Naive thymus-derived CD4-positive, alpha-beta T cell (primary cell): ENCODE results near the gene RIPOR3. TPM values are rescaled to one million over a fixed set of nuclear protein-coding genes. Genes with fewer than 3 reads are reported as not detected.

Source experiments
- ATAC-seq: fragments of 150-1000 bp; cut with Tn5 transposase; 2 replicates; pipeline ENCODE4 v1.10.0; 2021; ENCODE audit warnings: mild to moderate bottlenecking, moderate library complexity
- CTCF ChIA-PET: fragments of 350-600 bp; sonication (Branson Sonifier 250); formaldehyde crosslinking; loops from one replicate; lab custom pipeline; 2021; ENCODE audit warnings: antibody characterized with exemption; lab: Charles Lee
- POLR2A ChIA-PET: fragments of 350-600 bp; sonication (Branson Sonifier 250); formaldehyde crosslinking; loops from one replicate; lab custom pipeline; 2021; ENCODE audit warnings: antibody characterized with exemption, inconsistent platforms; lab: Charles Lee
- DNase-seq, 9 donors: peaks; one replicate each; pipeline versions ENCODE4 v3.0.0 to v3.0.0-alpha.2; 2020 to 2022; ENCODE audit warnings: mixed read lengths in 1 of 9
- H3K27ac ChIP-seq: one replicate; pipeline ENCODE4 v1.7.0; 2013; ENCODE audit warnings: mild to moderate bottlenecking, low read depth, low read length, moderate library complexity
- H3K27me3 ChIP-seq, 2 donors: one replicate each; pipeline ENCODE4 v1.7.0; 2013; ENCODE audit warnings: low read length in 2 of 2, mild to moderate bottlenecking in 2 of 2, moderate library complexity in 2 of 2; ENCODE audit not compliant: control insufficient read depth in 2 of 2, insufficient read depth in 2 of 2
- H3K36me3 ChIP-seq, 3 experiments: 1 replicate in 2 of 3; 2 replicates in 1 of 3; pipeline ENCODE4 v1.7.0; 2013; ENCODE audit warnings: low read length in 3 of 3, mild to moderate bottlenecking in 3 of 3, moderate library complexity in 1 of 3; ENCODE audit not compliant: insufficient read depth in 3 of 3, control insufficient read depth in 2 of 3
- H3K4me1 ChIP-seq, 2 donors: one replicate each; pipeline ENCODE4 v1.7.0; 2013; ENCODE audit warnings: low read length in 2 of 2, mild to moderate bottlenecking in 2 of 2, moderate library complexity in 1 of 2; ENCODE audit not compliant: control insufficient read depth in 2 of 2, insufficient read depth in 2 of 2
- H3K4me3 ChIP-seq: 2 replicates; pipeline ENCODE4 v1.7.0; 2013; ENCODE audit warnings: mild to moderate bottlenecking, low read length
- H3K9me3 ChIP-seq, 3 experiments: 1 replicate in 2 of 3; 2 replicates in 1 of 3; pipeline ENCODE4 v1.7.0; 2013; ENCODE audit warnings: low read length in 3 of 3; ENCODE audit not compliant: control insufficient read depth in 2 of 3
- H3K27ac Mint-ChIP-seq, 9 donors: one replicate each; pipeline ENCODE4 v1.8.0; 2020 to 2022; ENCODE audit warnings: mixed read lengths in 9 of 9, mild to moderate bottlenecking in 8 of 9, moderate library complexity in 5 of 9, inconsistent platforms in 2 of 9
- H3K27me3 Mint-ChIP-seq, 5 donors: one replicate each; pipeline ENCODE4 v1.8.0; 2021 to 2022; ENCODE audit warnings: mixed read lengths in 5 of 5, mild to moderate bottlenecking in 1 of 5
- H3K36me3 Mint-ChIP-seq, 5 donors: one replicate each; pipeline ENCODE4 v1.8.0; 2020 to 2022; ENCODE audit warnings: mixed read lengths in 5 of 5, mild to moderate bottlenecking in 3 of 5, inconsistent platforms in 1 of 5
- H3K4me1 Mint-ChIP-seq, 7 donors: one replicate each; pipeline ENCODE4 v1.8.0; 2020 to 2022; ENCODE audit warnings: mixed read lengths in 7 of 7, mild to moderate bottlenecking in 3 of 7, inconsistent platforms in 1 of 7
- H3K4me3 Mint-ChIP-seq, 10 donors: one replicate each; pipeline ENCODE4 v1.8.0; 2020 to 2022; ENCODE audit warnings: mild to moderate bottlenecking in 10 of 10, mixed read lengths in 10 of 10, moderate library complexity in 6 of 10, inconsistent platforms in 2 of 10
- H3K9me3 Mint-ChIP-seq, 11 donors: one replicate each; pipeline ENCODE4 v1.8.0; 2020 to 2022; ENCODE audit warnings: mixed read lengths in 11 of 11, mild to moderate bottlenecking in 4 of 11, inconsistent platforms in 1 of 11, moderate library complexity in 1 of 11
- intact Hi-C, 2 donors: fragments of 100-400 bp; cut with micrococcal nuclease; formaldehyde crosslinking; loops; one replicate each; pipeline ENCODE4 v1.15.1; 2023
- polyA plus RNA-seq, 2 donors: library from polyadenylated mRNA; unstranded; fragments of 300-500 nt; fragmentation: Illumina TruSeq; gene quantifications; one replicate each; pipeline ENCODE4 v1.2.3, GENCODE V29; 2021
- total RNA-seq, 6 experiments: library from RNA in 5 of 6; stranded (reverse) in 5 of 6; gene quantifications; 1 replicate in 5 of 6; 2 replicates in 1 of 6; pipeline ENCODE4 v1.2.3 and lab custom pipeline; 2021 to 2026

Gene RIPOR3
- total and polyA plus RNA-seq, 7 experiments from 2014 or later: 0.27 to 1.7 (median 0.80) TPM; not detected in 3

- Mint-ChIP-seq H3K36me3 (peaks cover 20 to 53% (median 22%) of the 10 kb centered on the region in 5 donors), H3K4me3 (no peak overlapping the region), H3K27ac (peak overlapping the region in 6 of 9 donors; percentile 21 to 68 (median 52)), H3K4me1 (peaks cover 44 to 75% (median 61%) of the 10 kb centered on the region in 7 donors), H3K9me3 (no peaks in the 10 kb centered on the region), H3K27me3 (no peaks in the 10 kb centered on the region)
- Histone ChIP-seq H3K4me1 (peaks cover 7 to 11% of the 10 kb centered on the region in 2 donors), H3K27me3 (no peaks in the 10 kb centered on the region), H3K36me3 (peaks cover 8 to 71% (median 19%) of the 10 kb centered on the region in 3 experiments), H3K4me3 (no peak overlapping the region), H3K9me3 (no peaks in the 10 kb centered on the region), H3K27ac (no peak overlapping the region)
- intact Hi-C loops: no loop called here
- DNase-seq (no peak), ATAC-seq (no peak)
- POLR2A ChIA-PET: interaction anchor here (1.2 to 5.6 kb wide), 2 partner anchors 11 to 54 kb away, joined by 3 to 24 read pairs; partner anchors contain the start of gene PTPN1
- CTCF ChIA-PET: interaction anchor here (0.8 to 1.1 kb wide), 2 partner anchors 52 to 61 kb away, joined by 4 read pairs; no protein-coding TSS in a partner anchor
These were observed 126.0 kb downstream of the RIPOR3 start for GRCh38 chr20:50565383-50565782.

- Mint-ChIP-seq H3K27me3 (no peaks in the 10 kb centered on the region), H3K4me1 (peaks cover 40 to 72% (median 56%) of the 10 kb centered on the region in 7 donors), H3K27ac (peak overlapping the region in 7 of 9 donors; percentile 14 to 81 (median 59)), H3K4me3 (no peak overlapping the region), H3K9me3 (no peaks in the 10 kb centered on the region), H3K36me3 (peaks cover 13 to 43% (median 20%) of the 10 kb centered on the region in 5 donors)
- H3K4me1 ChIP-seq: peaks cover 0 to 3% of the 10 kb centered on the region in 2 donors
- no peak overlapping the region for H3K4me3 ChIP-seq
- ATAC-seq (no peak), DNase-seq (no peak)
- H3K27me3 ChIP-seq: no peaks in the 10 kb centered on the region
- no peak overlapping the region for H3K27ac ChIP-seq
- POLR2A ChIA-PET: interaction anchor here (5.6 kb wide), 1 partner anchor 52 kb away, joined by 24 read pairs; the partner anchor contains the start of gene PTPN1
- CTCF ChIA-PET: interaction anchor here (0.9 to 2.3 kb wide), 2 partner anchors 12 to 14 kb away, joined by 3 to 5 read pairs; no protein-coding TSS in a partner anchor
- no peaks in the 10 kb centered on the region for H3K9me3 ChIP-seq
- intact Hi-C loops: no loop called here
- H3K36me3 ChIP-seq: peaks cover 8 to 63% (median 19%) of the 10 kb centered on the region in 3 experiments
These were observed 128.0 kb downstream of the RIPOR3 start for GRCh38 chr20:50563133-50563944.

- no peak overlapping the region for H3K4me3 Mint-ChIP-seq
- ChIA-PET CTCF (interaction anchor here (2.3 kb wide), 1 partner anchor 13 kb away, joined by 5 read pairs; no protein-coding TSS in a partner anchor), POLR2A (interaction anchor here (0.6 to 5.6 kb wide), 2 partner anchors 41 to 51 kb away, joined by 3 to 24 read pairs; partner anchors contain the start of gene PTPN1)
- Histone ChIP-seq H3K27ac (no peak overlapping the region), H3K9me3 (no peaks in the 10 kb centered on the region), H3K4me1 (peaks cover 0 to 3% of the 10 kb centered on the region in 2 donors), H3K4me3 (no peak overlapping the region), H3K27me3 (no peaks in the 10 kb centered on the region), H3K36me3 (peaks cover 8 to 58% (median 19%) of the 10 kb centered on the region in 3 experiments)
- DNase-seq (no peak), ATAC-seq (no peak)
- H3K9me3 Mint-ChIP-seq: no peaks in the 10 kb centered on the region
- peaks cover 9 to 41% (median 25%) of the 10 kb centered on the region in 5 donors for H3K36me3 Mint-ChIP-seq
- intact Hi-C loops: no loop called here
- H3K4me1 Mint-ChIP-seq: peaks cover 36 to 67% (median 52%) of the 10 kb centered on the region in 7 donors
- no peaks in the 10 kb centered on the region for H3K27me3 Mint-ChIP-seq
- peak overlapping the region in 8 of 9 donors; percentile 5 to 81 (median 40) for H3K27ac Mint-ChIP-seq
These were observed 129.1 kb downstream of the RIPOR3 start for GRCh38 chr20:50562262-50562701.

- POLR2A ChIA-PET: interaction anchor here (0.6 to 5.6 kb wide), 3 partner anchors 12 to 50 kb away, joined by 3 to 24 read pairs (median 4); partner anchors contain the start of gene PTPN1
- H3K36me3 ChIP-seq: peaks cover 8 to 54% (median 19%) of the 10 kb centered on the region in 3 experiments
These were observed 129.8 kb downstream of the RIPOR3 start for GRCh38 chr20:50561379-50562078.

GRCh38 chr20:50560867-50561266 lies 130.5 kb downstream of the RIPOR3 start:
- peaks cover 28 to 62% (median 48%) of the 10 kb centered on the region in 7 donors for H3K4me1 Mint-ChIP-seq
- no peaks in the 10 kb centered on the region for H3K9me3 ChIP-seq
- ATAC-seq (no peak), DNase-seq (no peak)
- H3K36me3 ChIP-seq: peaks cover 8 to 47% (median 19%) of the 10 kb centered on the region in 3 experiments
- CTCF ChIA-PET: interaction anchor here (1.1 kb wide), 1 partner anchor 378 kb away, joined by 3 read pairs; no protein-coding TSS in a partner anchor
- H3K4me3 ChIP-seq: no peak overlapping the region
- intact Hi-C loops: no loop called here
- peaks cover 0 to 3% of the 10 kb centered on the region in 2 donors for H3K4me1 ChIP-seq
- H3K27me3 Mint-ChIP-seq: no peaks in the 10 kb centered on the region
- peak overlapping the region; percentile 36 for H3K27ac ChIP-seq
- POLR2A ChIA-PET: interaction anchor here (0.6 to 1.4 kb wide), 3 partner anchors 11 to 1124 kb away, joined by 3 to 5 read pairs (median 4); no protein-coding TSS in a partner anchor
- peak overlapping the region in 2 of 10 donors; percentile 25 to 40 for H3K4me3 Mint-ChIP-seq
- H3K9me3 Mint-ChIP-seq: no peaks in the 10 kb centered on the region
- peaks cover 9 to 40% (median 20%) of the 10 kb centered on the region in 5 donors for H3K36me3 Mint-ChIP-seq
- peak overlapping the region in 7 of 9 donors; percentile 6 to 86 (median 73) for H3K27ac Mint-ChIP-seq
- no peaks in the 10 kb centered on the region for H3K27me3 ChIP-seq

More at GRCh38 chr20:50561379-50562078, 129.8 kb downstream of the RIPOR3 start:
- H3K4me3 ChIP-seq: no peak overlapping the region
- no peaks in the 10 kb centered on the region for H3K9me3 Mint-ChIP-seq
- no peaks in the 10 kb centered on the region for H3K27me3 ChIP-seq
- no peak overlapping the region for H3K27ac ChIP-seq
- CTCF ChIA-PET: interaction anchor here (1.1 kb wide), 1 partner anchor 379 kb away, joined by 3 read pairs; no protein-coding TSS in a partner anchor
- H3K27me3 Mint-ChIP-seq: no peaks in the 10 kb centered on the region
- H3K9me3 ChIP-seq: no peaks in the 10 kb centered on the region
- H3K4me1 Mint-ChIP-seq: peaks cover 30 to 65% (median 48%) of the 10 kb centered on the region in 7 donors
- peaks cover 9 to 38% (median 20%) of the 10 kb centered on the region in 5 donors for H3K36me3 Mint-ChIP-seq
- peak overlapping the region in 8 of 9 donors; percentile 6 to 86 (median 48) for H3K27ac Mint-ChIP-seq
- ATAC-seq (no peak), DNase-seq (peak in 1 of 9 donors; percentile 62)
- peaks cover 0 to 3% of the 10 kb centered on the region in 2 donors for H3K4me1 ChIP-seq
- intact Hi-C loops: no loop called here
- H3K4me3 Mint-ChIP-seq: peak overlapping the region in 2 of 10 donors; percentile 25 to 40
